ENCODE measurements around the gene PFDN4.

PFDN4 gene

GRCh38 chr20:54189630-54190029 lies 18.3 kb upstream of the PFDN4 start:
- Histone ChIP-seq H3K79me2 (ENCODE audit: low read length) (no peaks in the 10 kb centered on the region), H3K36me3 (replicated peaks; ENCODE audit: low read depth, low read length) (no peaks in the 10 kb centered on the region), H3K9ac (ENCODE audit: low read length) (no peak overlapping the region), H2AFZ (ENCODE audit: low read depth, low read length) (no peak overlapping the region), H3K9me3 (ENCODE audit: insufficient read depth, low read length) (no peaks in the 10 kb centered on the region), H3K4me2 (ENCODE audit: low read length) (no peak overlapping the region), H3K27ac (ENCODE audit: low read length) (no peak overlapping the region), H3K4me1 (ENCODE audit: low read length) (peaks cover 1% of the 10 kb centered on the region), H3K4me3 (ENCODE audit: low read length) (no peak overlapping the region), H3K27me3 (ENCODE audit: low read depth, low read length) (peaks cover 29% of the 10 kb centered on the region), H4K20me1 (ENCODE audit: insufficient read depth, low read length) (no peaks in the 10 kb centered on the region)
- TF ChIP-seq CTCF (IDR thresholded peaks at IDR 0.05; ENCODE audit: low read depth, low read length) (no peak), EZH2phosphoT487 (IDR thresholded peaks at IDR 0.05; ENCODE audit: low read depth) (no peak)

DNA sequence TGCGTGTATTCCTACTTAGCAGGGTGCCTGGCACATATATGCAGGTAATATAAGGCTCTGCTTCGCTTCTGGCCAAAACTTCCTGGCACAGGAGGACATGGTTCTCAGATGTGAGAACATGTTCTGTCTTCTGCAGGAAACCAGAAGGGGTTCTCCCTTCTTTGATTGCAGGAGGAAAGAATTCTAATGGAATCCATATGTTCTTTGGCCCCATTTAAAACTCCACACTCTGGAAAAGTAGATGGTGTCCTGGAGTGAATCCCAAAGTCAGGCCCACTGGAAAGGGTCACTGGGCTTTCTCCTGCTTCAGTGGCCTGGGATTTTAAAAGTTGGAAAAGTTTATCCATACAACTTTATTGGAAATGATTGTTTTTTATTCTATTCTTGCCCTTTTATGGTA lies 17.7 kb upstream of the PFDN4 start:
- Histone ChIP-seq H3K4me2 (ENCODE audit: low read length) (no peak overlapping the region), H4K20me1 (ENCODE audit: insufficient read depth, low read length) (no peaks in the 10 kb centered on the region), H3K27ac (ENCODE audit: low read length) (no peak overlapping the region), H3K79me2 (ENCODE audit: low read length) (no peaks in the 10 kb centered on the region), H3K27me3 (ENCODE audit: low read depth, low read length) (peaks cover 23% of the 10 kb centered on the region), H3K9ac (ENCODE audit: low read length) (no peak overlapping the region), H3K36me3 (replicated peaks; ENCODE audit: low read depth, low read length) (no peaks in the 10 kb centered on the region), H3K4me3 (ENCODE audit: low read length) (no peak overlapping the region), H3K4me1 (ENCODE audit: low read length) (peaks cover 7% of the 10 kb centered on the region), H2AFZ (ENCODE audit: low read depth, low read length) (no peak overlapping the region), H3K9me3 (ENCODE audit: insufficient read depth, low read length) (no peaks in the 10 kb centered on the region)
- TF ChIP-seq EZH2phosphoT487 (IDR thresholded peaks at IDR 0.05; ENCODE audit: low read depth) = no peak
- no peak for TF ChIP-seq CTCF (IDR thresholded peaks at IDR 0.05; ENCODE audit: low read depth, low read length)

- Histone ChIP-seq H3K27me3 (ENCODE audit: low read depth, low read length) (peaks cover 19% of the 10 kb centered on the region), H3K36me3 (replicated peaks; ENCODE audit: low read depth, low read length) (no peaks in the 10 kb centered on the region), H3K27ac (ENCODE audit: low read length) (no peak overlapping the region), H3K4me3 (ENCODE audit: low read length) (no peak overlapping the region), H3K9ac (ENCODE audit: low read length) (no peak overlapping the region), H2AFZ (ENCODE audit: low read depth, low read length) (no peak overlapping the region), H3K4me2 (ENCODE audit: low read length) (no peak overlapping the region), H3K4me1 (ENCODE audit: low read length) (peaks cover 20% of the 10 kb centered on the region), H3K9me3 (ENCODE audit: insufficient read depth, low read length) (no peaks in the 10 kb centered on the region), H4K20me1 (ENCODE audit: insufficient read depth, low read length) (no peaks in the 10 kb centered on the region), H3K79me2 (ENCODE audit: low read length) (no peaks in the 10 kb centered on the region)
- TF ChIP-seq EZH2phosphoT487 (IDR thresholded peaks at IDR 0.05; ENCODE audit: low read depth) (no peak), CTCF (IDR thresholded peaks at IDR 0.05; ENCODE audit: low read depth, low read length) (no peak)
Observed at GRCh38 chr20:54193817-54194216, 14.1 kb upstream of the PFDN4 start.

GRCh38 chr20:54194724-54195438 lies 13.0 kb upstream of the PFDN4 start:
- Histone ChIP-seq H4K20me1 (ENCODE audit: insufficient read depth, low read length) (no peaks in the 10 kb centered on the region), H2AFZ (ENCODE audit: low read depth, low read length) (peak overlapping the region; percentile 40; the same call in 1 of the 2 replicates), H3K4me2 (ENCODE audit: low read length) (peak overlapping the region; percentile 82), H3K9me3 (ENCODE audit: insufficient read depth, low read length) (no peaks in the 10 kb centered on the region), H3K9ac (ENCODE audit: low read length) (no peak overlapping the region), H3K36me3 (replicated peaks; ENCODE audit: low read depth, low read length) (no peaks in the 10 kb centered on the region), H3K27ac (ENCODE audit: low read length) (no peak overlapping the region), H3K4me1 (ENCODE audit: low read length) (peaks cover 24% of the 10 kb centered on the region), H3K79me2 (ENCODE audit: low read length) (no peaks in the 10 kb centered on the region), H3K27me3 (ENCODE audit: low read depth, low read length) (peaks cover 19% of the 10 kb centered on the region), H3K4me3 (ENCODE audit: low read length) (peak overlapping the region; percentile 59)
- 0 out of 2 replicates have a peak, but pooled peaks have one; percentile 4 for TF ChIP-seq CTCF (IDR thresholded peaks at IDR 0.05; ENCODE audit: low read depth, low read length)
- TF ChIP-seq EZH2phosphoT487 (IDR thresholded peaks at IDR 0.05; ENCODE audit: low read depth) = no peak

Measured in OCI-LY3 (cell line).